Fibroblast of lung (primary cell): ENCODE measurements around the gene PRPF6. TPM values are rescaled to one million over a fixed set of nuclear protein-coding genes. Genes with fewer than 3 reads are reported as not detected.
A peak's percentile ranks its signal among the peaks of the same experiment; 100 is the strongest.

Experiments used
- DNase-seq, 2 donors: peaks; one replicate each; pipeline versions ENCODE4 v3.0.0 to v3.0.0-alpha.2; 2010; ENCODE audit warnings: low read depth in 2 of 2
- H2AFZ ChIP-seq: 2 replicates; pipeline ENCODE4 v1.5.1; 2012; ENCODE audit warnings: low read length, control low read depth, inconsistent platforms
- H3K27ac ChIP-seq: 2 replicates; pipeline ENCODE4 v1.5.1; 2011; ENCODE audit warnings: low read length, control low read depth; ENCODE audit not compliant: insufficient read depth
- H3K27me3 ChIP-seq: 2 replicates; pipeline ENCODE4 v1.5.1; 2011; ENCODE audit warnings: mild to moderate bottlenecking, low read length; ENCODE audit not compliant: control insufficient read depth, insufficient read depth
- H3K36me3 ChIP-seq: 2 replicates; pipeline ENCODE4 v1.5.1; 2011; ENCODE audit warnings: low read length; ENCODE audit not compliant: control insufficient read depth, insufficient read depth
- H3K4me1 ChIP-seq: 2 replicates; pipeline ENCODE4 v1.5.1; 2011; ENCODE audit warnings: low read length; ENCODE audit not compliant: control insufficient read depth, insufficient read depth; ENCODE audit errors: extremely low read depth
- H3K4me2 ChIP-seq: 2 replicates; pipeline ENCODE4 v1.5.1; 2011; ENCODE audit warnings: low read length, control low read depth; ENCODE audit not compliant: insufficient read depth; ENCODE audit errors: extremely low read depth
- H3K4me3 ChIP-seq, 4 experiments: fragments of 200-600 bp in 1 of 4; sonication (generic) in 1 of 4; replicated peaks in 1 of 4; 2 replicates each; pipeline ENCODE4 v1.5.1; 2011 to 2016; ENCODE audit warnings: low read length in 4 of 4, low read depth in 3 of 4, mild to moderate bottlenecking in 3 of 4, control low read depth in 2 of 4, inconsistent platforms in 1 of 4, mixed read lengths in 1 of 4; ENCODE audit not compliant: insufficient read depth in 1 of 4; ENCODE audit errors: control extremely low read depth in 1 of 4
- H3K79me2 ChIP-seq: 2 replicates; pipeline ENCODE4 v1.5.1; 2012; ENCODE audit warnings: mild to moderate bottlenecking, low read length, inconsistent platforms; ENCODE audit not compliant: control insufficient read depth, insufficient read depth
- H3K9ac ChIP-seq: 2 replicates; pipeline ENCODE4 v1.5.1; 2011; ENCODE audit warnings: mild to moderate bottlenecking, low read length, control low read depth; ENCODE audit not compliant: insufficient read depth
- H3K9me3 ChIP-seq: 2 replicates; pipeline ENCODE4 v1.5.1; 2012; ENCODE audit warnings: low read depth, low read length; ENCODE audit not compliant: control insufficient read depth, insufficient read depth
- H4K20me1 ChIP-seq: 2 replicates; pipeline ENCODE4 v1.5.1; 2011; ENCODE audit warnings: low read length; ENCODE audit not compliant: control insufficient read depth, insufficient read depth; ENCODE audit errors: extremely low read depth
- CTCF ChIP-seq, 2 donors: IDR thresholded peaks in 1 of 2; conservative IDR thresholded peaks in 1 of 2; 1 replicate in 1 of 2; 2 replicates in 1 of 2; pipeline ENCODE4 v1.5.1; 2011 to 2012; ENCODE audit warnings: low read length in 2 of 2, control low read depth in 1 of 2, inconsistent platforms in 1 of 2, low read depth in 1 of 2, mild to moderate bottlenecking in 1 of 2
- EZH2 ChIP-seq: IDR thresholded peaks from 2 replicates; pipeline ENCODE4 v1.5.1; 2012; ENCODE audit warnings: low read length, control low read depth, mild to moderate bottlenecking; ENCODE audit errors: missing control alignments
- polyA plus RNA-seq, 2 donors: library from polyadenylated mRNA; depleted of rRNA in 1 of 2; stranded (reverse) in 1 of 2; unstranded in 1 of 2; fragments of >200 nt; gene quantifications; 2 replicates each; pipeline ENCODE4 v1.2.1, GENCODE V29; 2011 to 2012; ENCODE audit warnings: missing spikeins in 1 of 2
- total RNA-seq: library from RNA; depleted of rRNA; stranded (reverse); fragments of >200 nt; gene quantifications from 2 replicates; pipeline ENCODE4 v1.2.1, GENCODE V29; 2014

PRPF6 gene
- total and polyA plus RNA-seq, 2 donors (not counting 1 experiment from before 2014, with no cell fraction given), result 28.2 to 52.0 TPM

DNA sequence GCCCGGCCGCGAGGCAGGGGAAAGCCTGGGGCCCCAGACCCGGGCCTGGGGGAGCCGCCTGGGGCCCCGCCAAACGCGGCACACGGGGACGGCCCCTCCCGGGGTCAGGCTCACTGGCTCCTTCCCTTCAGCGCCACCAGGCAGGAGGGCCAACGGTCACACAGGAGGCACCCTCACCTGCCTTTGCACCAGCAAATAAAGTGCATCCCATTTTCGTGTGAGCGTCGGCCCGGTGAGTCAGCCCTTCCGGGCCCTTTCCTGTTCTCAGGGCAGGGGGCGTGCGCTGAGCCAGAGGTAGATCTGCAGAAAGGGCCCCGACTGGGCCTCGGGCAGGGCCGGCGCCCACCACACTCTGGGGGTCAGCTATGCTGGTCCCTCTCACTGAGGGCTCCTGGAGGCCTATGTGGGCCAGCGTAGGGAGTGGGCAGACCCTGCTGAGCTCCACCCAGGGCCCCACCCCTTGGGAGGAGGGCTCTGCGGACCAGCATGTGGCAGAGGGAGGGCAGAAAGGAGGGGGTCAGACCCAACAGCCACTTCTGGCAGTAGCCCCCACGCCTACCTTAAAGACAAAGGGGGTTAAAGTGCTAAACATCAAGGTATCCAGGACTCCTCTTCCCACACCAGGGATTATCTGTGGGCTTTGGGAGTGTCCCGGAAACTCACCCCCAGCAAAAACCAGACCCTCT, 23.8 kb upstream of the PRPF6 start:
- TF ChIP-seq EZH2 (no peak), CTCF (conservative IDR thresholded peaks at IDR 0.05 in 1 of 2, IDR thresholded peaks at IDR 0.05 in 1 of 2; ENCODE audit: low read depth in 1 of 2, low read length in 2 of 2) (peak in 1 of 2 donors; percentile 17)
- DNase-seq, result peak; percentile 55 to 65
- Histone ChIP-seq H3K9me3 (no peaks in the 10 kb centered on the region), H3K27ac (peak overlapping the region; percentile 40), H3K4me2 (peak overlapping the region; percentile 72), H3K79me2 (peaks cover 34% of the 10 kb centered on the region), H4K20me1 (no peaks in the 10 kb centered on the region), H3K27me3 (no peaks in the 10 kb centered on the region), H2AFZ (no peak overlapping the region), H3K4me3 (peak overlapping the region; percentile 9 to 70 (median 42)), H3K36me3 (peaks cover 15% of the 10 kb centered on the region), H3K4me1 (peaks cover 17% of the 10 kb centered on the region), H3K9ac (no peak overlapping the region)

- Histone ChIP-seq H3K9me3 (no peaks in the 10 kb centered on the region), H3K4me3 (no peak overlapping the region), H3K27ac (no peak overlapping the region), H4K20me1 (no peaks in the 10 kb centered on the region), H3K4me2 (peak overlapping the region; percentile 72), H3K36me3 (peaks cover 22% of the 10 kb centered on the region), H3K4me1 (peaks cover 17% of the 10 kb centered on the region), H3K79me2 (peaks cover 27% of the 10 kb centered on the region), H3K9ac (no peak overlapping the region), H2AFZ (no peak overlapping the region), H3K27me3 (no peaks in the 10 kb centered on the region)
- TF ChIP-seq EZH2, result no peak
- TF ChIP-seq CTCF (conservative IDR thresholded peaks at IDR 0.05 in 1 of 2, IDR thresholded peaks at IDR 0.05 in 1 of 2; ENCODE audit: low read depth in 1 of 2, low read length in 2 of 2), result no peak
- peak in 1 of 2 donors; percentile 25 for DNase-seq
Observed at GRCh38 chr20:63957690-63958441, 23.1 kb upstream of the PRPF6 start.

DNA sequence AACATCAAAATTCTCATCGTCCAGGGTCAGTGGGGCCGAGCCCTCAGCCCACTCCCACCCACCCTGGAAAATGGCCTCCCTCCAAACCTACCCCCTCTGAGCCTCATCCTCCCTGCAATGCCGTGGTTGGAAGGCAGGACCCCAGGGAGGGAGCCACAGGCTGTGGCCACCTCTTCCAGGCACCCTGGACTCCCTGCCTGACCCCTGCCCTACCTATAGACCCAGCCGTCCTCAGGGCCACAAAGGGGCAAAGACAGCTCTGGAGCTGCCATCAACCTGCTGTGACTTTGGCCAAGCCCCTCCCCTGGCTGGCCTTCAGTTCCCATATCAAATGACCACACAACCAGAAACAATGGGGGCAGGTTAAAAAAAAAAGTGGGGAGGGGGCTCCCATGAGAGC, 22.5 kb upstream of the PRPF6 start:
- H3K4me3 ChIP-seq, result no peak overlapping the region
- H3K4me1 ChIP-seq, result peaks cover 17% of the 10 kb centered on the region
- H3K9ac ChIP-seq, result no peak overlapping the region
- no peaks in the 10 kb centered on the region for H3K27me3 ChIP-seq
- H4K20me1 ChIP-seq, result no peaks in the 10 kb centered on the region
- H3K9me3 ChIP-seq, result no peaks in the 10 kb centered on the region
- H3K4me2 ChIP-seq, result no peak overlapping the region
- H3K36me3 ChIP-seq, result peaks cover 26% of the 10 kb centered on the region
- TF ChIP-seq CTCF (conservative IDR thresholded peaks at IDR 0.05 in 1 of 2, IDR thresholded peaks at IDR 0.05 in 1 of 2; ENCODE audit: low read depth in 1 of 2, low read length in 2 of 2) (no peak), EZH2 (no peak)
- no peak overlapping the region for H3K27ac ChIP-seq
- peaks cover 26% of the 10 kb centered on the region for H3K79me2 ChIP-seq
- H2AFZ ChIP-seq, result no peak overlapping the region
- no peak for DNase-seq
